Measurements from ENCODE around the gene LRRIQ4.
A peak's percentile ranks its signal among the peaks of the same experiment; 100 is the strongest.

Gene LRRIQ4

DNA sequence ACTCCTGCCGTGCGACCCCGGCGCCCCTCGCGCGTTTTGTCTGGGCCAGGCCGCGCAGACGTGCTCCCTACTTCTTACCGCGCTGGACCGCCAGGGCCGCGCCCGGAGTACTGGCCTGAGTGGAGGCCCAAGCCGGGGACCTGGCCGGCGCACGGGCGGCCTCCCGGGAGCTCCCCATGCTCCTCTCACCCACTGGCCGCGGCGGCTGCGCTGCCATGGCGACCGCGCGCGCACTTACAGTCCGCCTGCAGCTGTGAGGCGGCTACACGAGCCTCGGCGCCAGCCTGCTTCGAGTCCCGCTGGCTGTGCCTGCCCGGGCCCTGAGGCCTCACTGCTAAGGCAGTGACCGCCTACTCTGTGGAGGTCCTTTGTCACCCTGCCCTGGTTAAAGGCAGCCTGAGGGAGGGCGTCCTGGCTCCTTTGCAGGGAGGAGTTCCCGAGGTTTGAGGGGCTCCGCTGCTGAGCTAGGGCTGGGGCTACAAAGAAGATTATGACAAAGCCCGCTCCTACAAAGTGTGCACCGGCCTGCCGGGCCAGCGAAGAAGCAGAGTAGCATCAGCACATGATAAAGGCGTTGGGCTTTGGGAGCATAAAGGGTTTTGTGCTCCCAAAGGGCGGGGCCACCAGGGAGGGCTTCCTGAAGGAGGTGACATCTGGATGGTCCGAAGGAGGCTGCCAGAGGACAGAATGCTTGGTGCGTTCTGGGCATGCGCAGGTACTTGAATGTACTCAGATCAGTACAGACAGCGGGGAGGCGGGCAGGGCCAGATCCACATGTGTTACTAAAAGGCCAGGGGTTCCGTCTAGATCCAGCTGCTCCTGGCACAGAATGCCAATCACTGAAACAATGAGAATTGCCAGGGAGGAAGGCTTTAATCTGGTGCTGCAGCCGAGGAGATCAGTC lies at the start of gene LRRIQ4, which contains the start of gene LRRC34:
LRRIQ4 (plus strand) TSS at position 539 of the 904 bp plus-strand sequence. CDS start 9,052 bp downstream, outside the sequence.
LRRC34 (minus strand) TSS at position 573 of the 904 bp plus-strand sequence; CDS start at position 217, 356 bp downstream.
- peak; percentile 80 for DNase-seq (ENCODE audit: low spot score)

DNA sequence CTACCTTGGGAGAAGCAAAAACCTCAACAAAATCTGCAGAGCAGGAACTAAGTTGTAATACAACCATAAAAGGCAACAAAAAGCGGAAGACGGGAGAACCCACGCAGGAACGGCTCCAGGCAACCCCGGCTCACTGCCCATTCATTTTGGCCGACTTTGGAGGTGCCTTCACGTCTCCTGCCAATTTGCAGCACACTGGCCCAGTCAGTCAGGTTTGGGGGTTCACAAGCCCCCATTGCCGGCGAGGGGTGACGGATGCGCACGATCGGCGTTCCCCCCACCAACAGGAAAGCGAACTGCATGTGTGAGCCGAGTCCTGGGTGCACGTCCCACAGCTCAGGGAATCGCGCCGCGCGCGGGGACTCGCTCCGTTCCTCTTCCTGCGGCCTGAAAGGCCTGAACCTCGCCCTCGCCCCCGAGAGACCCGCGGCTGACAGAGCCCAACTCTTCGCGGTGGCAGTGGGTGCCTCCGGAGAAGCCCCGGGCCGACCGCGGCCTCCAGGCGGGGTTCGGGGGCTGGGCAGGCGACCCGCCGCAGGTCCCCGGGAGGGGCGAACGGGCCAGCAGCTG lies 48.3 kb upstream of the LRRIQ4 start:
- DNase-seq (ENCODE audit: low spot score): peak; percentile 47

DNA sequence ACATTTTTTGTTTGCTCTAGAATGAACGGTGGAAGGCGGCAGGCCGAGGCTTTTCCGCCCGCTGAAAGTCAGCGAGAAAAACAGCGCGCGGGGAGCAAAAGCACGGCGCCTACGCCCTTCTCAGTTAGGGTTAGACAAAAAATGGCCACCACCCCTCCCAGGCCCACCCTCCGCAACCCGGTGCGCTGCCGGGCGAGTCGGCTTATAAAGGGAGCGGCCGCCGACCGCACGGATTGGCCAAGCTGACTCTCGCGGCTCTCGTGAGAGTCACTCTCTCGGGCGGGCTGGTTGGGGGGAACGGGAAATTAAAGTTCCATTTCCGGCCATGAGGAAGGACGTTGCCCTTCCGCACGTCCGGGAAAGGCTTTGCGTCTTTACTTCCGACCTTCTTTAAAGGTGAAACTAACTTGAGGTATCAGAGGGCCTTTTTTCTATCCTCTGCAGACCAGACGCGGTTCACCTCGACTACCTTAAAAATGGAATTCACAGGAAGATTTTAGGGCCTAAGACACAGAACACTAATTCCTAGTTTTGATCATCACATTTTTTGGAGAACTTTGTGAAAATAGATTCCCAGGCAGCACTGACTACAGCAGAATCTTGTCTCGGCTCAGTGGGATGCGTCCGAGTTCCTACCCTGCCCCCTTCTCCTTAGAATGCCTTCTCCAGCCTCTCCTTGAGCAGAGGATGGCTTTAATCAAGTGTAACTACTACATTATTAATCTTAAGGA lies 47.6 kb upstream of the LRRIQ4 start, which contains the start of gene TERC:
TERC (minus strand) TSS at position 179 of the 731 bp plus-strand sequence.
- peak; percentile 89 for DNase-seq (ENCODE audit: low spot score)

DNA sequence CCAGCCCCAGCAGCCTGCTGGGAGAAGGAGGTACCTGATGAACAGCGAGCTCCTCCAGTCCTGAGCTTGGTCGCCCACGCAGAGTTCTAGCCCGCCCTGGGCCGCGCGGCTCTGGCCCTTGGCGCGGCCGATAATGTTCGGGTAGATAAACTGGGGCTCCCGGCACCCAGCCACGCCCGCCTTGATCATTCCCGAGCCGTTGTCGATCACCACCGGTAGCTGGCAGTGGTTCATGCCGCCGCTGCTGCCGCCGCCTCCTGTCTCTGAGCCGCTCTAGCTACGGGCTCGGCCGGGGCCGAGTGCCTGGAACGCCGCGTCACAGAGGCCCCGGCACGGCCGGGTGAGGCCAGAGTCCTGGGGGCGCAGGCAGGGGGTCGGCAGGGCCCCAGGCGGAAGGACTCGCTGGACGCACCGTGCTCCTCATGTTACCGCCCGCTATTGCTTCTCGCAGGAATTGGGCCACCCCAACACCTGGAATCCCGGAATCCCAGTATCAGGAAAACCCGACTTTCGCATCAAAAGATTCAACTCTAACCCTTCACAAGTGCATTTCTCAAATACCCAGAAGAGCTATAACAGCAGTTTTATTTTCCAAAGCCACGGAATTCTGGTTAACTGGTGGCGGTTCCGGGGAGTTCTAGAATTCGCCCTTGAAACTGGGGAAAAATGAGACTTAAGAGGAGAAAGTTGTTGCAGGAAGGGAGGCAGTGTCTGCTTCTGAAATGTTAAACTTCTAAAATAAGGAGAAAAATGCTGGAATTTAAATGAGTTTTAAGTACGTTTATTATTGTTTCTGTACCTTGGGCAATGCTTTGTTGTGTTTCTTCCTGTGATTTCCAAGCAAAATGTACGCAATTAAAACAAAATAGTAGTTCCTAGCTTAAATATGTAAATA lies 43.1 kb upstream of the LRRIQ4 start, which contains the start of gene ACTRT3:
ACTRT3 (minus strand) TSS at position 275 of the 895 bp plus-strand sequence; CDS start at position 234, 41 bp downstream.
- DNase-seq (ENCODE audit: low spot score): peak; percentile 48

- DNase-seq (ENCODE audit: low spot score): peak; percentile 41
Observed at GRCh38 chr3:169771497-169772304, 41.0 kb upstream of the LRRIQ4 start.

DNA sequence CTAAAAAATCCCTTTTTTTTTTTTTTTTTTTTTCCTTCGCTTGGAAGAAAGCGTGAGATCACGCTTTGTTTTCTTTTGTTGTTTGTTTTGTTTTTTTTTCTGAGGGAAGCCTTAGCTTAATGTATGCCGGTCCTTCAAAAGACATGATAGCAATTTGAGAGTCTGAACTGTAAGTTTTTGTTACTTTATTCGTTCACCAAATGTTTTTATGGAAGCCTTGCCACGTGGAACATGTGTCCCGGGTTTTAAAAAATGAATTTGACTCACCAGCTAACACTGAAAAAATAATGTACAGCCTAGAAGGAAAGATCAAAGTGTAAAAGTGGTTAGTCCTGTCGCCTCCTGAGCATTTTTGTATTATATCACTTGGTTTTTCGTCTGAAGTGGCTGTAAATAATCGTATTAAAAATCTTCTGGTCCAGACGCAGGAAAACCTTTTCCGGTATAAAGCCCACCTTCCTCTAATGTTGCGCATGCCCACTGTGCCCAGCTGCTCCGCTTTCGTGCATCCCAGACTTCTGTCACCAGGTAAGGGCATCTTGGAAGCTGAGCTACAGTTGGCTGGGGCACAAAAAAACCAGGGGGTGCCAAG lies 40.3 kb upstream of the LRRIQ4 start:
- peak; percentile 63 for DNase-seq (ENCODE audit: low spot score)

DNA sequence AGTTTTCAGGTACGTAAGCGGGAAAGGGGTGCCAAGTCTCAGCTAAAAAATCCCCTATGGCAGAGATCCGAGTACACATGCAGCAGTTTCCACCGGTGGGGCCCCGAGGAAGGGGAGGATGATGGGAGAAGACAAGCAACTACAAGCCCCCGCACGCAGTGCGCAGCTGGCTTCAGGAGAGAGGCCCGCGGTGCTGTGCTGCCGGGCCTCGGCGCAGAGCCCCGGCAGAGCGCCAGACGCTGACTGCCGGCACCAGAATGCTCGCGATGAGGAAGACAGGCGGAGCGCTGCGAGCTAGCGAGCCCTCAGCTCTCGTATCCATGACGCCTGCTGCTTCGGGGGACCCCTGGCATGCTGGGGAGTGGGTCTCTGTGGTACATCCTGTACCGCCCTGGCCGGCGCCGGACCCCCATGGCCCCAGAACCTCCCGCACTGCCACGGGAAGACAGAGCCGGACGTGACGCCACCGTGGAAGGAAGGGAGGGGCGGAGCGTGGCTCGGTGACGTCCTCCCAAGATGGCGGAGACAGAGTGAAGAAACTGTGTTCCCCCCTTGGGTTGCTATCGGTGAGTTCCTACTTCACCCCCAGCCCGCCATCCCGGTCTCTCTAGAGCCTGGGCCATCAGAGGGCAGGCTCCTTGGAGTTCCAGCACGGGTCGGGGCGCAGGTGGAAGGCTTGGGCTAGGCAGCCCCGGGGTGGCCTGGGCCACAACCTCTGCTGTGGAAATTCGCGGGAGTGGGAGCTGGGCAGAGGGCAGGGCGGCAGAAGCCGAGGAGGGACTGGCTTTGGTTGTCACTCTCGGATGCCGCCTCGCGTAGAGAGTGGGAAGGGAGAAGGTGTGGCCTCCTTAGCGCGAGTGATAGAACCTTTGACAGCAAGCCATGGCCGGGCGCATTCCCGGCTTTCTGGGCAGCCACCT lies 39.5 kb upstream of the LRRIQ4 start, which contains the start of gene MYNN:
MYNN (plus strand) TSS at position 500 of the 920 bp plus-strand sequence. CDS start 900 bp downstream, outside the sequence.
- DNase-seq (ENCODE audit: low spot score): peak; percentile 81

GRCh38 chr3:169774186-169774585 lies 38.5 kb upstream of the LRRIQ4 start:
- no peak for DNase-seq (ENCODE audit: low spot score)

DNA sequence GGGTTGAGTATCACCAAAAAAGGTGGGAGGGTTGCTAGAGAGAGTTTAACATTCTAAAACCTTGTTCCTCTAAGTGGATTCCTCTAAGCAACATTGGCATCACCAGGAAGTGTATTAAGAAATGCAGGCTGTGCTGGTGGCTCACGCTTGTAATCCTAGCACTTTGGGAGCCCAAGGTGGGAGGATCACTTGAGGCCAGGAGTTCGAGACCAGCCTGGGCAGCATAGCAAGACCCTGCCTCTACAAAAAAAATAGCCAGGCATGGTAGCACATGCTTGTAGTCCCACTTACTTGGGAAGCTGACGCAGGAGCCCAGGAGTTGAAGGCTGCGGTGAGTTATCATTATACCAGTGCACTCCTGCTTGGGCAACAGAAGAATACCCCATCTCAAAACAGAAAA lies 34.8 kb upstream of the LRRIQ4 start:
- DNase-seq (ENCODE audit: low spot score): no peak

- no peak for DNase-seq (ENCODE audit: low spot score)
Observed at GRCh38 chr3:169780742-169781141, 31.9 kb upstream of the LRRIQ4 start.

- no peak for DNase-seq (ENCODE audit: low spot score)
Observed at GRCh38 chr3:169781209-169781855, 31.3 kb upstream of the LRRIQ4 start.

DNA sequence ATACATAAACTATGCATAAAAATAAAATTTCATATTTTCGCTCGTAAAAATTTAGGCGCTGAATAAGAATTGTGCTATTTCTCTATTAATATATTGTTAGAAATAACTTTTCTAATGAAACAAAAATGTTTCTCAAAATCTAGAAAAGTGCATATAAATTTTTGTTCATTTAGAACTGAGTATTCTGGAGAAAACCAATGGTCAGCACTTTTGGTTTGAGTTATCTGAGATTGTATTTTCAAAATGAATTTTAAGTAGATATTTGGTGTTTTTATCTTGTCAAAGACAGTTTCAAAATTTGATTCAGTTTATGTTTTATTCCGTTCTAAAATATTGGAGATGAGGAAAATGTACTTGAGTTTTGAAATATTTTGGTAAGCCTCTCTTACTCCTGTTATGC lies 25.6 kb upstream of the LRRIQ4 start:
- DNase-seq (ENCODE audit: low spot score): no peak

DNA sequence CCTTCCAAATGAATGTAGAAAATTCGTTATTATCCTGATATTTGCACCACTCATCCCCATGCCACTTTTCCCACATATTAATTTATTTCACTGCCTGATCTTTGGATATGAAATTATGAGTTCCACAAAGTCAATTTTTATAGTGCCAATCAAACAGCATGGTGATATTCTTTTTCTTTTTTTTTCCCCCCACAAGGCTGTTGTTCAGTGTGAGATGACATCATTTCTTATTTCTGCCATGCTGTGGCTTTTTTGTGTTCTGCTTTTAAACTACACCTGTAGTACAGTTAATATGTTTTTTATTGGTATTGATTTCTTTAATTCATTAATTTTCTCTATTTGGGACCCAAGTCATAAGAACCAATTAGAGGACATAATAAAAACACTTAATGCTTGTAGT lies 24.9 kb upstream of the LRRIQ4 start:
- no peak for DNase-seq (ENCODE audit: low spot score)

GRCh38 chr3:169790219-169790618 lies 22.5 kb upstream of the LRRIQ4 start:
- DNase-seq (ENCODE audit: low spot score): no peak

GRCh38 chr3:169790687-169791429 lies 21.8 kb upstream of the LRRIQ4 start:
- no peak for DNase-seq (ENCODE audit: low spot score)

GRCh38 chr3:169792359-169792758 lies 20.3 kb upstream of the LRRIQ4 start:
- DNase-seq (ENCODE audit: low spot score): no peak

GRCh38 chr3:169804681-169805080 lies 8.0 kb upstream of the LRRIQ4 start:
- DNase-seq (ENCODE audit: low spot score): no peak
